NCI-H345 treated with DMSO at 0.1 percent for 48 hours (cell line): ENCODE measurements around the gene BCHE.

ENCODE experiments used
- DNase-seq: peaks from one replicate; lab custom pipeline; 2025; ENCODE audit not compliant: unreplicated experiment; lab: John Stamatoyannopoulos, UW

The BCHE gene

GRCh38 chr3:165837058-165837525 lies at the start of gene BCHE:
Gene BCHE (minus strand): TSS chr3:165837423. CDS start chr3:165831033, 6,390 bp downstream.
- peak; percentile 29 for DNase-seq

DNA sequence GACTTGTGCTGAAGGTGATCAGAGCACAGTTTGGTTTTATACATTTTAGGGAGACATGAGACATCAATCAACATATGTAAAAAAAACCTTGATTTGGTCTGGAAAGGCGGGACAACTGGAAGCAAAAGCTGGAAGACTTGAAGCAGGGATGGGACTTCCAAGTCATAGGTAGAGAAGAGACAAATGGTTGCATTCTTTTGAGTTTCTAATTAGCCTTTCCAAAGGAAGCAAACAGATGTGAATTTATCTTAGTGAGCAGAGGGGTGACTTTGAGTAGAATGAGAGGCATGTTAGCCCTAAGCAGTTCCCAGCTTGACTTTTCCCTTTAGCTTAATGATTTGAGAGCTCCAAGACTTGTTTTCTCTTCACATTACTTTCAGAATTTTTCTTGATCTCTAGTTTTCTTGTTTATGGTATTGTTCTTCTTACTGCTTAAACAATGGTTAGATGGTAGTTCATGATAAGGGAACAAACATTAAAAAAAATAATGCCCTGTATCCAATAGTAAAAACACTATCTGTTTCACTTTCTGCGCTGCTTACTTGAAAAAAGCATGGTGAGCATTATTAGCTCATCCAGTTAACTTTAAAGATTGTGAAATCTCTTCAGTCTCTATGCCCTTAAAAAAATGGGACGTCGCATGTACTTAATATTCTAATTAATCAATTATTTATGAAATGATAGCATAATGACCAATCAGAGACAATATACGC lies 48.5 kb upstream of the BCHE start:
- no peak for DNase-seq

GRCh38 chr3:165884518-165884917 lies 47.3 kb upstream of the BCHE start:
- DNase-seq: peak; percentile 18

- DNase-seq: peak; percentile 28
These were observed 46.7 kb upstream of the BCHE start for GRCh38 chr3:165883863-165884478.

DNA sequence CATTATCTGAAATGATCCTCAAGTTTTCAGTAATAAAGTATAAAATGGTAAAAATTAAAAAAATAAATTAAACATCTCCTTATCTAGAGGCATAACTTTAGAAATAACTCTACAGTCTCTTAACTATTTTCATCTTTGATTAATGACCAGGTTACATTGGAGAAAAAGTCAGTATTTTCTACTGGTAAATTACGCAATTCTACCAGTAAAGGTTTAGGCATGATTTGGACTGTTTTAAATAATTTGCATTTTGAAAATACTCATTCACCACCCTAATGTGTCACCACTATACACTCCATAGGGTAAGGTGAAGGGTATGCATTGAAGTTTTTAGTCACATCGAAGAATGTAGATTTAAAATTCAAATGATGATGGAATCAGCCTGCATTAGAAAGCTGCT lies 45.9 kb upstream of the BCHE start:
- no peak for DNase-seq

DNA sequence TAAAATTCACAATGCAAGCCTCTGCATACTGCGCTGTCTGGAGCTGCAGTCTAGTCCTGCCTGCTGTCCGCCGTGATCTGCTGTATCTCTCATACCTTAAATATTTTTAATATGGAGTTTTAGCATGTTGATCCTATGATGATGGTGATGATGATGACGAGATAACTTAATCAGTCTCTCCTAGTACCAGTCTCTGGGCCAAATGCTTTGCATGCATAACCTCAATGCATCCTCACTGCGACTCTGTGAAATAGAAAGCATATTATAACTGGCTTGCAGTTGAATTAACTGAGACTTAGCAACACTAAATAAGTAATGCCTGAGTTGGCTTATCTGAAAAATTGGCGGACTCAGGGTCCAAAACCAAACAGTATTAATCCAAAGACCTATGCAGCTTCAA lies 38.4 kb upstream of the BCHE start:
- DNase-seq: no peak

- no peak for DNase-seq
These were observed 37.7 kb upstream of the BCHE start for GRCh38 chr3:165874663-165875489.

GRCh38 chr3:165868088-165868487 lies 30.9 kb upstream of the BCHE start:
- DNase-seq: no peak

- no peak for DNase-seq
These were observed 21.8 kb upstream of the BCHE start for GRCh38 chr3:165859061-165859460.

DNA sequence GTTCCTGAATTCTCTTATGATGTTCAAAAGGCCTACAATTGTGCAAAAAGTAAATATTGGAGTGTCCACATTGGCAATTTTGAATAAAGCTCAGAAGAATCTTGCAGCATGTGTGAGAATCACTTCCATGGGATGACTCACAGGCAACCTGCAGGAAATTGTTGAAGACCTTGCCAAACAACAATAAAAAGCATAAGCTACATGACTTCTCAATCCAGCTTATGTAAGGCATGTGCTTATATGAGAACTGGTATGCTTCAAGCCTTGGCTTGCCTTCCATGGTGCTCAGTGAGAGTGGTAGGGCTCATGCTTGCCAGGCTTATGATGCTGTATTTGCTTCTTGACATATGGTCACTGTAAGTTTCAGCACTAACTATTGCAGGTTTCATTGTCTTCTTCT lies 18.4 kb upstream of the BCHE start:
- no peak for DNase-seq

GRCh38 chr3:165854696-165855095 lies 17.5 kb upstream of the BCHE start:
- DNase-seq: peak; percentile 11

- no peak for DNase-seq
These were observed 15.5 kb upstream of the BCHE start for GRCh38 chr3:165852711-165853110.

GRCh38 chr3:165852191-165852590 lies 15.0 kb upstream of the BCHE start:
- no peak for DNase-seq

DNA sequence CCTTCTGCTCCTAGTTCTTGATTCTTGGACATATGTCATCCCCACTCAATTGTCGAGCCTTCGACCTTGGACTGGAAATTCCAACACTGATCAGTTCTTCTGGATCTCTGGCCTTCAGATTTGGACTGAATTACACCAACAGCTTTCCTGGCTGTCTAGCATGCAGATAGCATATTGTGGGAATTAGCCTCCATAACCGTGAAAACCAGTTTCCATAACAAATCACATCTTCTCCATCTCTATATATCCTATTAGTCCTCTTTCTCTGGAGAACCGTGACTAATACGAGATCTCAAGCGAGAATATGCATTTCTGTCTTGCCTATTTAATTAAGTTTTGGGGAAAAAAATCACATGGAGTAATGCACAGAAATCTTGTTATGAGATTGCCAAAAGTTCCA lies 8.8 kb upstream of the BCHE start:
- no peak for DNase-seq

DNA sequence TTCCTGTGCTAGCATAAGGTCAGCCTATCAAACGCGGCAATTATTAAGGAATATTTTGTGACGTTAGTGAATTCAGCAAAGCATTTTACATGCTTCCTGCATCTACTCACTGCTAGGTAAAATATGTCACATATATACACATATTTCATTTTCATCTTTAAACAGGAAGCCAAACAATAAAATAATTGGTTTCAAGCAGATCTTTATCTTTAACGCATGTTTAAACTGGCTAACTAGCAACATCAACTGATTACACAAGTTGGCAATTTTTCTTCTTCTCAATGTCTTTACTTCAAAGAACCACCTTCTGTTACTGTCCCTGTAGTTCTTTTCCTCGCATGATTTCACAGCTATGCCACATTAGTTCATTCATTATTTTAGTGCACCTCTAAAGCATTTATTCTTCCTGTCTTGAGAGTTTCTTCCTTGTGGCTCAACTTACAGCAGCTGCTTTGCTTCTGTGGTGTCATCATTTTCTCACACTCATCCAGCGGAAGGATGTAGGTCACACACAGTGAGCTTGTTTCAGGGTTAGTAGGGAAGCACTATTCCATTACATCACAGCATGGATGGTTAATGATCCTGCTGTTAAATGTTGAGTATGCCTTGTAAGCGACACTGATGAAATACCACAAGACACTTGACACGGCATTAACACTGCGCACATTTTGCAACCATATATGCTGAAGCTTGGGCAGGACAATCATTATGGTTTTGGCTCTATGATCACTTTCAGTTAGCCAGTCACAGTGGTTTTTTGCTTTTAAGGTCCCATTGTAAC lies 2.3 kb upstream of the BCHE start:
- DNase-seq: no peak

DNA sequence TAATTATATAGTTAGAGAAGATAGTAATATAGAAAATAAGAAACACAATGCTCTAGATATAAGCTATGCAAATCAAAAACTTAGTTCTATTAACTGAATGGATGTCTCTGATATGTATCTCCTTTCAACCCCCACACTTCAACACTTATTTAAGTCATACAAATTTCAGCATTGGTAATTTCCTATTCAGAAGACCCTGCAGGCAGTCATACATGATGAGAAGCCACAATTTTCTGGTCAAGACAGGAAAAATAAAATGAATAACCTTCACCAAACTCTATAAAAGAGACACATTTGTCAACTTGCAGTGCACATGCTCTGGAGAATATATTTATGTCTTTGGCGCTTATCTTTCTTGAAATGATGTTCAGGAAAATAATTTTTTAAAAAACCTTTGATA lies 578 bp upstream of the BCHE start:
- no peak for DNase-seq

- no peak for DNase-seq
These were observed 1.8 kb downstream of the BCHE start for GRCh38 chr3:165835431-165835830.

GRCh38 chr3:165830746-165831145 lies 6.5 kb downstream of the BCHE start:
- no peak for DNase-seq

DNA sequence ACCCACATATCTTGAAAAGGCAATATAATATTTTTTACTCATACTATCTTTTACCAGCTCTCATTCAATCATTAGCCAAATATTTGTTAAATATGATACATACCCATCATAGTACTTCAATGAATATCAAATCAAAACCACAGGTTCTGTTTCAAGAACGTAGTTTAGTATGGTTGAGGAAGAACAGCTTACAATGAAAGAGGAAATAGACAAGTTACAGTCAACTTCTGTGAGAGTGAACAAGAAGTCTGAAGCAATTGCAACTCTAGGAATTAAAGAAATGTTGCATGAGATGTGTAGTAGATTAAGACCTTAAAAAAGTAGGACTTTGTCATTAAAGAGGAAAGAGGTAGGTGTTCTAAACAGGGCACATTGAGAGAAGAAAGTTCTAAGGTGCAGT lies 9.3 kb downstream of the BCHE start:
- DNase-seq: no peak

DNA sequence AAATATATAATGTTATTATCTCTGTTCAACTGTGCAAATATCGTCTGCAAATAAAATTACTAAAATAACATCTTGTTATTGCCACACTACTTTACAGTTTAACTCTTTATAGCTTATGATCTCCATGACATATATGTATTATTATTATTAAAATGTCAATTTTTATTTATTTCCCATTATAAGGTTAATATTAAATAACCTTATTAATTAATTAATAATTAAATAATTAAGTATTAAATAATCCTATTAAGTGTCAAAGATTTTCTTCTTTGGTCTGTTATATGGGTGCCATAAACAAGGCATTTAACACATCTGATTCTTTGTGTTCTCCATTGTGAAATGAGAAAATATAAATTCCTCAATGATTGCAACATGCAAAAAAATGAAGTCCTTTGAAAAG lies 10.0 kb downstream of the BCHE start:
- DNase-seq: no peak

- no peak for DNase-seq
These were observed 16.5 kb downstream of the BCHE start for GRCh38 chr3:165820671-165821123.
